Esophagus squamous epithelium (tissue), 5 donors: ENCODE results near the gene FIGNL2. TPM values are rescaled to one million over a fixed set of nuclear protein-coding genes. Genes with fewer than 3 reads are reported as not detected.

Experiments used
- DNase-seq: peaks from one replicate; lab custom pipeline; 2025; lab: John Stamatoyannopoulos, UW
- H3K27ac ChIP-seq, 4 donors: fragments of 200-600 bp; sonication (generic); one replicate each; pipeline ENCODE4 v1.5.1; 2016 to 2019; ENCODE audit warnings: mild to moderate bottlenecking in 1 of 4
- H3K27me3 ChIP-seq, 4 donors: fragments of 200-600 bp; sonication (generic); 1 replicate in 3 of 4; 2 replicates in 1 of 4; pipeline versions ENCODE4 v1.5.1 to v1.6.0; 2017 to 2021; ENCODE audit warnings: antibody characterized with exemption in 1 of 4
- H3K36me3 ChIP-seq, 3 donors: fragments of 200-600 bp; sonication (generic); one replicate each; pipeline ENCODE4 v1.5.1; 2016 to 2019
- H3K4me1 ChIP-seq, 3 donors: fragments of 200-600 bp; sonication (generic); one replicate each; pipeline ENCODE4 v1.5.1; 2017 to 2019
- H3K4me3 ChIP-seq, 4 donors: fragments of 200-600 bp; sonication (generic); 1 replicate in 3 of 4; 2 replicates in 1 of 4; pipeline ENCODE4 v1.5.1; 2016 to 2019; ENCODE audit warnings: mild to moderate bottlenecking in 2 of 4, moderate library complexity in 1 of 4
- H3K9me3 ChIP-seq, 3 donors: fragments of 200-600 bp; sonication (generic); one replicate each; pipeline ENCODE4 v1.5.1; 2016 to 2019
- CTCF ChIP-seq, 6 experiments: fragments of 450-650 bp in 4 of 6; fragments of 200-600 bp in 2 of 6; sonication (generic) in 2 of 6; IDR thresholded peaks; one replicate each; pipeline ENCODE4 v1.5.1; 2016 to 2019; ENCODE audit warnings: antibody characterized with exemption in 6 of 6, mild to moderate bottlenecking in 4 of 6, moderate library complexity in 4 of 6
- POLR2A ChIP-seq, 4 donors: fragments of 450-650 bp; IDR thresholded peaks; one replicate each; pipeline ENCODE4 v1.6.1; 2017; ENCODE audit warnings: antibody characterized with exemption in 4 of 4, mild to moderate bottlenecking in 4 of 4, moderate library complexity in 3 of 4
- WGBS, 2 donors: methylation state at CpG; one replicate each; pipeline ENCODE4 v1.1.5; 2018; 5-methylcytosine and 5-hydroxymethylcytosine counted together
- intact Hi-C: fragments of 100-400 bp; cut with DNase I; formaldehyde crosslinking; loops from one replicate; pipeline ENCODE4 v1.15.0; 2022
- total RNA-seq, 4 donors: library from RNA; depleted of rRNA; stranded (reverse); fragments of >200 nt; gene quantifications; one replicate each; pipeline ENCODE4 v1.1.0, GENCODE V29; 2016
- donor health status: DM: yes; HTN: yes; CAD: no.

The FIGNL2 gene
- total RNA-seq, 4 donors from 2014 or later: 0.18 to 0.38 (median 0.19) TPM; not detected in 1

GRCh38 chr12:51821440-51822260 is 26.9 kb downstream of the FIGNL2 start:
- TF ChIP-seq CTCF (IDR thresholded peaks at IDR 0.05) (no peak), POLR2A (IDR thresholded peaks at IDR 0.05) (no peak)
- Histone ChIP-seq H3K9me3 (no peaks in the 10 kb centered on the region), H3K27me3 (peaks cover 0 to 63% (median 0%) of the 10 kb centered on the region in 4 donors), H3K4me3 (peak overlapping the region; percentile 22 to 70 (median 49)), H3K27ac (peak overlapping the region in 3 of 4 donors; percentile 29 to 70 (median 61)), H3K4me1 (peaks cover 0 to 28% (median 8%) of the 10 kb centered on the region in 3 donors), H3K36me3 (no peaks in the 10 kb centered on the region)
- DNase-seq: no peak
- 88% methylated on average over 3 of the region's 101 CpGs; no CpG with 5 or more reads in 1 of the 2 donors for WGBS, 2 donors
- intact Hi-C loops: no loop called here

- intact Hi-C loops: no loop called here
- Histone ChIP-seq H3K36me3 (no peaks in the 10 kb centered on the region), H3K9me3 (no peaks in the 10 kb centered on the region)
These were observed 27.7 kb downstream of the FIGNL2 start for GRCh38 chr12:51820526-51821439.

GRCh38 chr12:51819736-51820525 is 28.6 kb downstream of the FIGNL2 start:
- peak overlapping the region in 2 of 4 donors; percentile 61 to 70 for H3K27ac ChIP-seq
- no peak for DNase-seq

More at GRCh38 chr12:51820526-51821439, 27.7 kb downstream of the FIGNL2 start:
- Histone ChIP-seq H3K27ac (peak overlapping the region in 3 of 4 donors; percentile 29 to 70 (median 61)), H3K4me1 (peaks cover 0 to 28% (median 8%) of the 10 kb centered on the region in 3 donors), H3K27me3 (peaks cover 0 to 72% (median 0%) of the 10 kb centered on the region in 4 donors), H3K4me3 (peak overlapping the region; percentile 22 to 70 (median 49))
- WGBS, 2 donors: no CpG with 5 or more reads among the region's 113 CpGs
- TF ChIP-seq CTCF (IDR thresholded peaks at IDR 0.05): peak in 3 of 6 experiments; percentile 23 to 50 (median 29)
- TF ChIP-seq POLR2A (IDR thresholded peaks at IDR 0.05): peak in 1 of 4 donors; percentile 22
- no peak for DNase-seq

More at GRCh38 chr12:51819736-51820525, 28.6 kb downstream of the FIGNL2 start:
- TF ChIP-seq POLR2A (IDR thresholded peaks at IDR 0.05) (no peak), CTCF (IDR thresholded peaks at IDR 0.05) (no peak)
- WGBS, 2 donors: 18 to 28% methylated on average over 15 to 28 of the region's 32 CpGs
- no peaks in the 10 kb centered on the region for H3K36me3 ChIP-seq
- H3K4me3 ChIP-seq: peak overlapping the region; percentile 22 to 70 (median 49)
- intact Hi-C loops: loop anchor here (10.0 kb wide), 1 partner anchor 285 kb away; no protein-coding TSS in a partner anchor
- H3K4me1 ChIP-seq: peaks cover 1 to 30% (median 9%) of the 10 kb centered on the region in 3 donors
- peaks cover 0 to 81% (median 0%) of the 10 kb centered on the region in 4 donors for H3K27me3 ChIP-seq
- H3K9me3 ChIP-seq: no peaks in the 10 kb centered on the region
